LNCaP clone FGC (cell line): ENCODE results near the gene GOLGA5.

ENCODE experiments used
- DNase-seq: peaks from one replicate; pipeline ENCODE4 v3.0.0-alpha.2; 2011; ENCODE audit warnings: low read depth
- H3K4me3 ChIP-seq: 2 replicates; pipeline ENCODE4 v1.5.1; 2011; ENCODE audit warnings: mild to moderate bottlenecking, low read depth, low read length, control low read depth
- TF ChIP-seq, protein P1 (sequence below): IDR thresholded peaks from 2 replicates; pipeline ENCODE4 v1.5.1; 2012; ENCODE audit warnings: mild to moderate bottlenecking; ENCODE audit not compliant: control insufficient read depth, insufficient read depth; ENCODE audit errors: extremely low read depth

Gene GOLGA5

DNA sequence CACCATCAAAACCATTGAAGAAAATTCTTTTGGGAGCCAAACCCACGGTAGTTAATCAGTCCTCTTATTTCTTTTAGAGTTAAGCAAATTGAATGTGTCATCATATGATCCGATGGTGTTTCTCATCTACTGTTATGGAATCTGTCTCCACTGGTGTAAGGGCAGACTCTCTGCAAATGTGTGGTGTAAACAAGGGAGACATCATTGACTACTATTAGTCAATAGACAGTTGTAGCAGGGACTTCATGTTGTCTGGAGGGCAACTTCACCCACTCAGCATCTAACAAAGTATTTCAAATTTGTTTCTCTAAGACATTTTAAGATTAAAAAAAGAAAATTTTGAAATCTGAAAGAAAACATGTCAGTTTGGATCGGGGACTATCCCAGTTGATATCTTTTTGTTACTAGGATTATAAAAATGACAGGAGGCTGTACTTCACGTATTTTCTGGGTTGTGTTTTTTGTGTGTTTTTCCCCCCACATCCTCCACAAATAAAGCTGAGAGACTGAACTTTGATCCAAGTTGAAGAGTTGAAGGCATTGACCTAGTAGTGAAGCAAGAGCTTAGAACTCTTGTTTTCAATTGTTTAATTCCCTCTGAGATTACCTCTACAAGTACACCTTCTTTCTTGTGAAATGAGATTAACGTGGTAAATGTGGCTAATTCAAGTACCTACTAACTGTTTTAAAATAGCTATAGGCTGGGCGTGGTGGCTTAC is 4.0 kb downstream of the GOLGA5 start:
- no peak for DNase-seq
- H3K4me3 ChIP-seq: no peak overlapping the region
- TF ChIP-seq, protein P1, sequence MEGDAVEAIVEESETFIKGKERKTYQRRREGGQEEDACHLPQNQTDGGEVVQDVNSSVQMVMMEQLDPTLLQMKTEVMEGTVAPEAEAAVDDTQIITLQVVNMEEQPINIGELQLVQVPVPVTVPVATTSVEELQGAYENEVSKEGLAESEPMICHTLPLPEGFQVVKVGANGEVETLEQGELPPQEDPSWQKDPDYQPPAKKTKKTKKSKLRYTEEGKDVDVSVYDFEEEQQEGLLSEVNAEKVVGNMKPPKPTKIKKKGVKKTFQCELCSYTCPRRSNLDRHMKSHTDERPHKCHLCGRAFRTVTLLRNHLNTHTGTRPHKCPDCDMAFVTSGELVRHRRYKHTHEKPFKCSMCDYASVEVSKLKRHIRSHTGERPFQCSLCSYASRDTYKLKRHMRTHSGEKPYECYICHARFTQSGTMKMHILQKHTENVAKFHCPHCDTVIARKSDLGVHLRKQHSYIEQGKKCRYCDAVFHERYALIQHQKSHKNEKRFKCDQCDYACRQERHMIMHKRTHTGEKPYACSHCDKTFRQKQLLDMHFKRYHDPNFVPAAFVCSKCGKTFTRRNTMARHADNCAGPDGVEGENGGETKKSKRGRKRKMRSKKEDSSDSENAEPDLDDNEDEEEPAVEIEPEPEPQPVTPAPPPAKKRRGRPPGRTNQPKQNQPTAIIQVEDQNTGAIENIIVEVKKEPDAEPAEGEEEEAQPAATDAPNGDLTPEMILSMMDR: no peak

DNA sequence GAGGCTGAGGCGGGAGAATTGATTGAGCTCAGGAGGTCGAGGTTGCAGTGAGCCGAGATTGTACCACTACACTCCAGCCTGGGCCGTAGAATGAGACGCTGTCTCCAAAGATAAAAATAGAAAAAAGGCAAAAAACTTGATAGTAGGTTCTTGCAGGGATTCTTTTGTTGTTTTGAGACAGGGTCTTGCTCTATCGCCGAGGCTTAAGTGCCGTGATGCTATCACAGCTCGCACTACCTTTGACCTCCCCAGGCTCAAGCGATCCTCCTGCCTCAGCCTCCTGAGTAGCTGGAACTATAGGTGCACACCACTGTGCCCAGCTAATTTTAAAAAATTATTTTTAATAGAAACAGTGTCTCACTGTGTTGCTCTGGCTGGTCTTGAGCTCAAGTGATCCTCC is 4.7 kb downstream of the GOLGA5 start:
- TF ChIP-seq, protein P1: no peak
- no peak for DNase-seq

DNA sequence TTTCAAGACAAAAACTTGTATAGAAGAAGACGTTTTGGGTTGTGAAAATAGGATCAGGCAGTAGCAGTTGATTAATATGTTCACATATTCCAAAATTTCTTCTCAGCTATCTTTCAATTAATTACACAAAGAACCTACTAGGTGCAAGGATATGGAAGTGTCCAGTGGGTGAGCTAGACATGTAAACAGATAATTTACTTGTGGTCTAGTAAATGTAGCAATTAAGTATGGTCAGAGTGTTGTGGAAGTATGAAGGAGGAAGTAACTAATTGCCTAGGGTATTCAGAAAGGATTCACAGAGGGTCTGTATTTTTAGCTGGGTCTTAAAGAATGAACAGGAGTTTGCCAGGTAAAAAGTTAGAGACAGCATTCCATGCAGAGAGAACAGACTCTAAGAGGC is 5.9 kb downstream of the GOLGA5 start:
- no peak for DNase-seq
- H3K4me3 ChIP-seq: no peak overlapping the region

More for the DNA sequence above, 4.7 kb downstream of the GOLGA5 start:
- no peak overlapping the region for H3K4me3 ChIP-seq

DNA sequence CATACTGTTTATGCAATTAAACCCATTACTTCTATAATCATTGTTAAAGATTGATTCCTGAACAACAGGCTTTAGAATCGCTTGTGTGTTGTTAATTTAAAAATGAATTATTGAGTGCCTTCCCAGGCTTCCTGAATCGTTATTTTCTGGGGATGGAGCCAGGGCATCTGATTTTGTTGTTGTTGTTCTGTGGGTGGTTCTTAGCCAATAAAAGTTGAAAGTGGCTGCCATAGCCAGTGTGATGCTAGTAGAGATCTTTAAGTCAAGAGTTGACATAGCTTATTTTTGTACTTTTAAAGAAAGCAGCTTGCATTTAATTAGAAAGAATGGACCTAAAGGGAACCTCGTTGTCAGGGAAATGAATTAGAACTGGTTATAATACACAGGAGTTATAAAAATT is 6.4 kb downstream of the GOLGA5 start:
- H3K4me3 ChIP-seq: no peak overlapping the region
- TF ChIP-seq, protein P1: no peak
- DNase-seq: no peak

More for the DNA sequence above, 5.9 kb downstream of the GOLGA5 start:
- TF ChIP-seq, protein P1: no peak

DNA sequence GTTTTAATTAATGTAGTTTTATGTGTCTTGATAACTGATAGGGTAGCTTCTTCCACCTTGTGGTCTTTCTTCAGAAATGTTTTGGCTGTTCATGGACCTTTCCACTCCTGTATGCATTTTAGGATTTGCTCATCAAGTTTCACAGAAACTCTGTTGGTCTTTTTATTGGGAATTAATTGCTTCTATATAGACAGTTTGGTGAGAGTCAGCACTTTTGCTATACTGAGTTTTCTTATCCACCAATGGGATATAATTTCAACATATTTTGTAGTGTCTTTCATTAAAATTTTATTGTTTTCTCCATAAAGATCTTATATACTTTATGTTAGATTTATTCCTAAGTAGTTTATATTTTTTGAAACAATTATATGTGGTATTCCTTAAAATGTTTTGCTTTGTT is 7.8 kb downstream of the GOLGA5 start:
- TF ChIP-seq, protein P1: no peak
- DNase-seq: no peak
- H3K4me3 ChIP-seq: no peak overlapping the region

DNA sequence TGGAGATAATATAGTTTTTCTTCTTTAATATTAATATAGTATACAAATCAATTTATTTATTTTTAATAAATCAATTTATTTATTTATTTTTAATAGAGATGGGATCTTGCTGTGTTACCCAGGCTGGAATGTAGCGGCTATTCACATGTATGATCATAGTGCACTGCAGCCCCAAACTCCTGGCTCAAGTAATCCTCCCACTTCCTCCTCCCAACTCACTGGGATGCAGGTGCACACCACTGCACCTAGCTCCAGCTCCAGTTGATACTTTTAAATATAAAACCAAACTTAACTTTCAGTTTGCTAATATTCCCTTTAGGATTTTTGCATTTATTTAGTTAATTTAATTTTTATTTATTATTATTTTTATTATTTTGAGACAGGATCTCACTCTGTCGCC is 8.6 kb downstream of the GOLGA5 start:
- no peak for DNase-seq
- TF ChIP-seq, protein P1: no peak

DNA sequence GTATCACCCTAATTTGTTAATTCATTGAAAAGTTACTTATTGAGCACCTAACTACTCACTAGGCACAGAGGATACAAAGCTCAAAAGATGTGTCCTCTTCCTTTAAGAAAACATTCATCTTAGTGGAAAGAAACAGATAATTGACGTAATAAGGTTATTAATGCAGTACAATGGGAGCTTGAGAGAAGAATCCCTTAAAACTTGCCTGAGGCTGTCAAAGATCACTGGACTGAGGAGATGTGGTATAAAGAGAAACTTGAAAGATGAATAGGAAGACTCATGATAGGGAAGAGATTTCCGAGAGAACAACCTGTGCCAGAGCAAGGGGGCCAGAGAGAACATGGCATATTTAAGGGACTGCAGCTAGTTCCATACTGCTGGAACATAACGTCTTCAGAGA is 19.1 kb downstream of the GOLGA5 start:
- TF ChIP-seq, protein P1: no peak
- no peak overlapping the region for H3K4me3 ChIP-seq
- no peak for DNase-seq

More for the DNA sequence above, 8.6 kb downstream of the GOLGA5 start:
- H3K4me3 ChIP-seq: no peak overlapping the region
